Activated T-cell treated with anti-CD3 and anti-CD28 coated beads for 24 hours (primary cell): ENCODE data around the gene CDC25B.

Experiments
- DNase-seq: peaks from one replicate; pipeline ENCODE4 v3.0.0-alpha.2; 2020; ENCODE audit warnings: low read depth

Gene CDC25B

GRCh38 chr20:3795511-3796468 is at the start of gene CDC25B:
TSS of gene CDC25B (plus strand) at chr20:3796310. CDS start at chr20:3796532, 222 bp downstream.
- DNase-seq, result peak; percentile 86

GRCh38 chr20:3747471-3747870 is 48.6 kb upstream of the CDC25B start:
- DNase-seq, result no peak

GRCh38 chr20:3748073-3748472 is 48.0 kb upstream of the CDC25B start:
- DNase-seq, result no peak

- no peak for DNase-seq
These were observed 46.9 kb upstream of the CDC25B start for GRCh38 chr20:3749087-3749688.

- DNase-seq, result peak; percentile 12
These were observed 46.2 kb upstream of the CDC25B start for GRCh38 chr20:3749689-3750531.

GRCh38 chr20:3751305-3751674 is 44.8 kb upstream of the CDC25B start:
- no peak for DNase-seq

- peak; percentile 37 for DNase-seq
These were observed 44.3 kb upstream of the CDC25B start for GRCh38 chr20:3751675-3752385.

DNA sequence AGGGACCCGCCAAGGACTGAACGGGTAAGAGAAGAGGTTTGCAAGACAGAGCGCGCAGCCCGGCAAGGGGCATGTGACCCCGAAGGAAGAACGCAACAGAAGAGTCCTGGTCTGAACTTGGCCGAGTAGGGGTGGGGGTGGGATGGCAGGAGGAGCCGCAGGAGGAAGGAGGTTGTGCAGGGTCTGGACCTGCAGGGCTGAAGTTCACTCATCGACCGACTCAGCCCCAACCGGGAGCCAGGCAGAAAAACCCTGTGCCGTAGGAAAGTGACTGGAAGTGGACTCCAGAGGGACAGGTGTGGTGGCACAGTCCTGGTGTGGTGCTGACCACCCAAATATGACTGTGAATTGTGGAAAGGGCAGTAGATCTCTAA is 43.7 kb upstream of the CDC25B start:
- DNase-seq, result no peak

DNA sequence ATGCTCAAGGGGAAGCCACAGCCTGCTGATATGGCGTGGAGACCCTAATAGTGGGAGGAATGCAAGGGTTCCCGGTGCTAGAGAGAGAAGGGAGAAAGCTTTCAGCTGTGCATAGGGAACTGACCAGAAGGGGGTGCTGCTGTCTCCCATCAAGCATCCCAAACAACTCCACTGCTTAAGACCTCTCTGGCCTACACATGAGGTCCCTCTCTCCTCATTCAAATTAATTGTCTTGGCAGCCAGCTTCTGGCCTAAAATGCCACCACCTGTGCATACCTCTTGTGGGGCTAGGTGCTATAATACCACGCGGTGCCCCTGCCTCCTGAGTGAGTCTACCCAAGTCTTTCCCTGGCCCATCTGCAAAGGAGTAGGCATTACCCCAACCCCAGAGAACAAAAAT is 43.0 kb upstream of the CDC25B start:
- DNase-seq, result peak; percentile 32

GRCh38 chr20:3753501-3754275 is 42.4 kb upstream of the CDC25B start:
- DNase-seq, result no peak

- no peak for DNase-seq
These were observed 41.9 kb upstream of the CDC25B start for GRCh38 chr20:3754276-3754630.

DNA sequence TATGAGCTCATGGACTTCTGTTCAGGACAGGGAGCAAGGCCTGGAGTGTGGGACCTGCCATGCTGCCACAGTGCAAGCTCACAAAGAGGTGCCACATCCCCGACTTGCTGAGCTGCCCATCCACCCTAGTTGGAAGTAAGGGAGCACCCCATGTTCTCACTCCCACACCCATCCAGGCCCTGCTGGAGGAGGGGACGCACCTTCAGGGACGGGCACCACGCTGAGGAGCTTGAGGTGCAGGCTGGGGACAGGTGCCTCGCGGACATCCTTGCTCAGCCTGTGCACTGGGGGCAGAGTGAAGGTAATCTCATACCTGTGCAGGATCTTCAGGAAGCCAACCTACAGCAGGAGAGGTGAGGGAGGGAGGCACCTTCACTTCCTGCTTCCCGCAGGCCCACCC is 40.8 kb upstream of the CDC25B start:
- no peak for DNase-seq

DNA sequence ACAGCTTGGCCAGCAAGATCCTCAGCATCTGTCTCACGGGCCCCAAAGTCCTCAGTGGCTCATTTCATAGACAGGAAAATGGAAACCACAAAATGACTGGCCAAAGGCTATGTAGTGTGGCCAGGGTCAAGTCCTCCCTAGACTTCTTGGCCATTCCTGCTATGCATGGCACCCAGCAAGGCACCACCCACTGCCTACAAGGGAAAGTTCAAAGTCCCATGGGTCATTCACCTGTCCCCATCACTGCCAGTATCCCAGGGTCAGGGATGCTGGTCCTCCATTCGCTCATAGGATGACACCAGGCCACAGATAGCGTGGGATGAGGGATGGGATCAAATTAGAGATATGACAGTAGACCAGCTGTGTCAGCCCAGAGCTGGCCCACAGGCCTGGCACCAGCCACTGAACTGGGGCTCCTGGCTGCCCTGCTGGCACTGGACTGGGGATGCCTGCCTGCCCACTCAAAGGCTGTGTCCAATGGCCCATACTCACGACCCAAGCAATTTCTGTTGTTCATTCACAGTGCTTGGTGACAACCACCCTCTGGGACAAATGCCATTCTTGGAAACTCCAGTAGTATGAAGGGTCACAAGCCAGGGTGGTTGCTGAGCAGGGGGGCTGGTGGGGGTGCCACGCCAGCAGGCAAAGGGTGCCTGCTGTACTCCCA is 40.2 kb upstream of the CDC25B start:
- DNase-seq, result no peak

DNA sequence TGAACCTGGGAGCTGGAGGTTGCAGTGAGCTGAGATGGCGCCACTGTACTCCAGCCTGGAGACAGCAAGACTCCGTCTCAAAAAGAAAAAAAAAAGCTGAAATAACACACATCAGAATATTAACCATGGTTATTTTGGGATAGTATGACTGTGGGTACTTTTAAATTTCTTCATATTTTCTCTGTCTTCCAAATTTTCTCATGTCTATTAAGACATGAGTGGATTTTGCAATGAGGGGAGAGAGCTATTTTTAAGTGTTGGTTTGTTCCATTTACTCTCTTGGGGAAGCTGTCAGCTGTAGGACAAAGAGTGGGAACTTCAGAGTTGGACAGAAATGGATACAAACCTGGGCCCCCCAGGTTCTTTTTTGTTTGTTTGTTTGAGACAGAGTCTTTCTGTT is 38.8 kb upstream of the CDC25B start:
- no peak for DNase-seq

DNA sequence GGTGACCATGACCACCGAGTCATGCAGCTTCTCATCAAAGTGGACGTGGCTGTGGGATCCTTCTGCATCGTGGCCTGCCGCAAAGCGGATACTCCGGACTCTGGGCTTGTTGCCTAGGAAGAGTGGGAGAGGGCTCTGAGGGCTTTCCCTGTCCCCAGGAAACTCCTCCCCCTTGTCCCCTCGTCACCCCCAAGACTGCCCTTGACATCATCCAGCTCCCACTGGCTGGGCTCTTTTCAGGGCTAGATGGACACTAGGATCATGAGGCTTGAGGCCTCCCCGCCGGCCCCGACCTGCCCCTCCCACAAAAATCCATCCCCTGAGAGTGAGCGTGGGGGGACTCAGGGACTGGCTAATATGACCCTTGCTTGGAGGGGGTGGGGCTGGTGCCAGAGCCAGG is 37.5 kb upstream of the CDC25B start:
- no peak for DNase-seq

- DNase-seq, result no peak
These were observed 36.7 kb upstream of the CDC25B start for GRCh38 chr20:3759316-3759823.

- no peak for DNase-seq
These were observed 36.2 kb upstream of the CDC25B start for GRCh38 chr20:3759884-3760283.

DNA sequence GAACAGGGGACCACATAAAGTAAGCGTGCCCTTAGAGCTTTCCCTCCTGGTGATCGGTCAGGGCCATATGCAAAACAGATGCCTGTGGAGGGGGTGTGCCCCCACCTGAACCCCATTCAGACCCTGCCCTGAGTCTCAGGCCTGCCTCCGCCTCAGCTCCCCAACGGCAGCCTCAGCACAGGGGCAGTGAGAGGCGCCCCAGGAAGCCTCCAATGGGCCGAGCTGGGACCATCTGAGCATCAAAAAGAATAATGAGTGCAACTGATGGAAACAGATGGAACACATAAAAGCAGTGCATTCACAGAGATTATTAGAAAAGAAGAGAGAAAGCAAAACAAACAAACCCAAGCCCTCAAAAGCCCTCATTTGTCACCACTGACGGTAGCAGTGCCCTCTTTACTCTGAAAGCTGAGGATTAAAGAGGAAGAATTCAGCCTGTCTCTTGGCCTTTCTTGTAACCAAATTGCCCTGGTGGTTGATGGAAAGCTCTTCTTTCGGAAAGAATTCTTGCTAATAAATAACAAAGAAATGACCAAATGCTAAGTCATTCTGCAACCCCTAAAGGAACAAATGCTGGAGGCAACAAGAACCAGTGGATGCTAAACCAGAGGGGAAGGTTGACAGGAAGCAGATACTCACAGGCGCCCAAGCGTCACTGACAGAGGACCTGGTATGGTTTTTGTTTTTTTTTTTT is 35.3 kb upstream of the CDC25B start:
- DNase-seq, result no peak

DNA sequence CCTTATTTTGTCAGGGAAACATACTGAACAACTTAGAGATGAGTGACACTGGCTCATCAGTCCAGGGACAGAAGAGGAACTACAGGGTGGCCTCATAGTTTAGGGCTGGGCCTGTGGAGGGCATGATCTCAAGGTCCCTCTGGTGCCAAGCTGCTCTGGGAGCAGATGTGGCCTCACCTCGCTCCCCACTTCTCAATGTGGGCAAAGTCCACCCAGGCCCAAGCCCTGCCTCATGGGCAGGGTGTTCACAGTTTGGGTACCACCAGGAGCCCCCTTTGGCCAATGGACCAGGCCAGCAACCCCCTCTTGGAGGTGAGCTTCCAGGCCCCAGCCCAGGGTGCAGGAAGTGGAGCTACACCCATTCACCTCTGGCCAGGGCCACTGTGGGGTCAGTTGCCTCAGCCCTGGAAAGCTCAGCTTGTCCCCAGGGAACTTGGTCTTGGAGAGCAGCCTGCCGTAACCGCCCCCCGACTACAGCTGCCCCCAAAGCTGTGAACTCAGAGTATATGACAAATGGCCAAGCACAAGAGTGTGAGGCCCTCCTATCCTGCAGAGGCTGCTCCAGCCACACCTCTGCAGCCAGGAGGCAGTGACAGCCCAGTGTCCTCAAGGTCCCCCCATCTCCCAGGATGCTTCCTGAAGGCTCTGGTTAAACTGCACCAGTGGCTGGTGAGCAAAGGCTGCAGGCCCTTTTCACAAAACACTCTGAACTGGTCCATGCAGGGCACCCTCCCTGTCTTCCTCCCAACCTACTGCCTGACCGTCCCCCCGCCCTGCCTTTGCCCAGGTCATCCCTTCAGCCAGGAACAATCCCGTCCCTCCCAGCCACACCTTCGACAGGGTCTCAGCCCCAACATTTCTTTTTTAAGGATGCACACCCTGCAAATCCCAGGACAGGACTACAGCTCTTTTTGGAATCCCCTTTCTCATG is 32.2 kb upstream of the CDC25B start:
- no peak for DNase-seq
